Neural progenitor cell (in vitro differentiated cells): ENCODE results near the gene SPR. TPM values are rescaled to one million over a fixed set of nuclear protein-coding genes. Genes with fewer than 3 reads are reported as not detected.

ENCODE experiments used
- DNase-seq: peaks from one replicate; pipeline ENCODE4 v3.0.0-alpha.2; 2016; ENCODE audit warnings: low spot score
- H2AFZ ChIP-seq: fragments of 200-600 bp; sonication (generic); replicated peaks from 2 replicates; pipeline ENCODE4 v1.6.1; 2016; ENCODE audit warnings: antibody characterized with exemption
- H3F3A ChIP-seq: fragments of 200-600 bp; sonication (generic); 2 replicates; pipeline ENCODE4 v1.6.1; 2016; ENCODE audit warnings: antibody characterized with exemption, low read depth
- H3K27ac ChIP-seq: fragments of 200-600 bp; sonication (generic); 2 replicates; pipeline ENCODE4 v1.5.1; 2016; ENCODE audit warnings: mild to moderate bottlenecking
- H3K27me3 ChIP-seq: fragments of 200-600 bp; sonication (generic); 2 replicates; pipeline ENCODE4 v1.6.1; 2016; ENCODE audit warnings: mild to moderate bottlenecking, moderate library complexity
- H3K36me3 ChIP-seq: fragments of 200-600 bp; sonication (generic); 2 replicates; pipeline ENCODE4 v1.5.1; 2016
- H3K4me1 ChIP-seq: fragments of 200-600 bp; sonication (generic); 2 replicates; pipeline ENCODE4 v1.6.1; 2016; ENCODE audit warnings: mixed run types
- H3K4me2 ChIP-seq: fragments of 200-600 bp; sonication (generic); 2 replicates; pipeline ENCODE4 v1.6.1; 2016
- H3K4me3 ChIP-seq: fragments of 200-600 bp; sonication (generic); 2 replicates; pipeline ENCODE4 v1.5.1; 2016
- H3K79me2 ChIP-seq: fragments of 200-600 bp; sonication (generic); 2 replicates; pipeline ENCODE4 v1.6.1; 2016; ENCODE audit warnings: low read depth
- H3K9ac ChIP-seq: fragments of 200-600 bp; sonication (generic); 2 replicates; pipeline ENCODE4 v1.6.1; 2016
- H3K9me3 ChIP-seq: fragments of 200-600 bp; sonication (generic); 2 replicates; pipeline ENCODE4 v1.5.1; 2016; ENCODE audit warnings: low read depth
- H4K20me1 ChIP-seq: fragments of 200-600 bp; sonication (generic); 2 replicates; pipeline ENCODE4 v1.6.1; 2016; ENCODE audit warnings: low read depth
- H3K27ac Mint-ChIP-seq: 3 replicates; pipeline ENCODE4 v1.8.0; 2021; ENCODE audit warnings: mixed read lengths
- H3K27me3 Mint-ChIP-seq: 2 replicates; pipeline ENCODE4 v1.8.0; 2022; ENCODE audit warnings: low read depth, mild to moderate bottlenecking, inconsistent platforms, moderate library complexity, mixed read lengths; ENCODE audit not compliant: insufficient read depth
- H3K36me3 Mint-ChIP-seq: 3 replicates; pipeline ENCODE4 v1.8.0; 2021; ENCODE audit warnings: mixed read lengths
- H3K4me1 Mint-ChIP-seq: 3 replicates; pipeline ENCODE4 v1.8.0; 2021; ENCODE audit warnings: mixed read lengths
- H3K4me3 Mint-ChIP-seq: 3 replicates; pipeline ENCODE4 v1.8.0; 2021; ENCODE audit warnings: mild to moderate bottlenecking, moderate library complexity, mixed read lengths
- H3K9me3 Mint-ChIP-seq: 3 replicates; pipeline ENCODE4 v1.8.0; 2020; ENCODE audit warnings: mixed read lengths
- CTCF ChIP-seq: fragments of 200-600 bp; sonication (generic); IDR thresholded peaks from 2 replicates; pipeline ENCODE4 v1.5.1; 2017; ENCODE audit warnings: antibody characterized with exemption, mild to moderate bottlenecking
- EZH2 ChIP-seq: fragments of 200-600 bp; sonication (generic); IDR thresholded peaks from 2 replicates; pipeline ENCODE4 v1.6.1; 2017; ENCODE audit warnings: antibody characterized with exemption, mild to moderate bottlenecking, moderate library complexity
- EZH2phosphoT487 ChIP-seq: fragments of 200-600 bp; sonication (generic); IDR thresholded peaks from 2 replicates; pipeline ENCODE4 v1.6.1; 2017; ENCODE audit warnings: antibody characterized with exemption
- total RNA-seq: library from RNA; depleted of rRNA; stranded (reverse); fragments of >200 nt; gene quantifications from 2 replicates; pipeline ENCODE4 v1.2.3, GENCODE V29; 2015; ENCODE audit warnings: low replicate concordance

Gene SPR
- total RNA-seq, 1 donor from 2014 or later = 2.2 TPM

GRCh38 chr2:72935611-72935957, 48.4 kb downstream of the SPR start:
- Histone ChIP-seq H3K9ac (no peak overlapping the region), H3F3A (no peaks in the 10 kb centered on the region), H2AFZ (no peak overlapping the region), H3K4me3 (no peak overlapping the region), H3K79me2 (no peaks in the 10 kb centered on the region), H3K27me3 (peaks cover 52% of the 10 kb centered on the region), H3K9me3 (no peaks in the 10 kb centered on the region), H3K36me3 (no peaks in the 10 kb centered on the region), H4K20me1 (no peaks in the 10 kb centered on the region), H3K27ac (no peak overlapping the region), H3K4me2 (no peak overlapping the region), H3K4me1 (peaks cover 6% of the 10 kb centered on the region)
- TF ChIP-seq EZH2phosphoT487 = no peak
- TF ChIP-seq CTCF = no peak
- TF ChIP-seq EZH2 = no peak
- no peaks in the 10 kb centered on the region for H3K9me3 Mint-ChIP-seq
- H3K4me3 Mint-ChIP-seq = no peak overlapping the region
- DNase-seq = no peak
- H3K27ac Mint-ChIP-seq = no peak overlapping the region
- no peaks in the 10 kb centered on the region for H3K36me3 Mint-ChIP-seq
- H3K27me3 Mint-ChIP-seq = peaks cover 11% of the 10 kb centered on the region
- peaks cover 4% of the 10 kb centered on the region for H3K4me1 Mint-ChIP-seq

- Histone ChIP-seq H3K36me3 (no peaks in the 10 kb centered on the region), H3F3A (no peaks in the 10 kb centered on the region), H4K20me1 (no peaks in the 10 kb centered on the region), H3K4me2 (no peak overlapping the region), H3K79me2 (no peaks in the 10 kb centered on the region), H3K9me3 (no peaks in the 10 kb centered on the region), H3K4me3 (no peak overlapping the region), H3K4me1 (peaks cover 13% of the 10 kb centered on the region), H3K9ac (no peak overlapping the region), H3K27ac (no peak overlapping the region), H2AFZ (no peak overlapping the region), H3K27me3 (peaks cover 40% of the 10 kb centered on the region)
- no peak overlapping the region for H3K27ac Mint-ChIP-seq
- no peaks in the 10 kb centered on the region for H3K9me3 Mint-ChIP-seq
- H3K4me3 Mint-ChIP-seq = no peak overlapping the region
- TF ChIP-seq CTCF = no peak
- peaks cover 11% of the 10 kb centered on the region for H3K4me1 Mint-ChIP-seq
- DNase-seq = no peak
- peaks cover 11% of the 10 kb centered on the region for H3K27me3 Mint-ChIP-seq
- H3K36me3 Mint-ChIP-seq = no peaks in the 10 kb centered on the region
These were observed 49.6 kb downstream of the SPR start for GRCh38 chr2:72936660-72937355.

- Histone ChIP-seq H3K9ac (no peak overlapping the region), H2AFZ (no peak overlapping the region), H3F3A (no peaks in the 10 kb centered on the region), H3K27me3 (peaks cover 35% of the 10 kb centered on the region), H3K9me3 (no peaks in the 10 kb centered on the region), H3K4me1 (peaks cover 13% of the 10 kb centered on the region), H3K36me3 (no peaks in the 10 kb centered on the region), H3K79me2 (no peaks in the 10 kb centered on the region), H3K4me3 (no peak overlapping the region), H4K20me1 (no peaks in the 10 kb centered on the region), H3K4me2 (no peak overlapping the region), H3K27ac (no peak overlapping the region)
- H3K27ac Mint-ChIP-seq = no peak overlapping the region
- peaks cover 11% of the 10 kb centered on the region for H3K4me1 Mint-ChIP-seq
- no peak overlapping the region for H3K4me3 Mint-ChIP-seq
- no peaks in the 10 kb centered on the region for H3K36me3 Mint-ChIP-seq
- H3K27me3 Mint-ChIP-seq = peaks cover 11% of the 10 kb centered on the region
- no peak for DNase-seq
- no peaks in the 10 kb centered on the region for H3K9me3 Mint-ChIP-seq
- TF ChIP-seq CTCF (no peak), EZH2phosphoT487 (no peak), EZH2 (no peak)
These were observed 50.1 kb downstream of the SPR start for GRCh38 chr2:72937356-72937669.
